BLaER1 (cell line): ENCODE measurements around the gene ATP9A.
A peak's percentile ranks its signal among the peaks of the same experiment; 100 is the strongest.
"Not testable (repeated sequence)": the region's sequence is repeated elsewhere in the genome, so short reads cannot be mapped to it uniquely, and the experiment has no call there.

Source experiments
- H3K27ac ChIP-seq: shearing (Covaris generic); formaldehyde crosslinking; 2 replicates; pipeline ENCODE4 v1.8.1; 2022
- H3K27me3 ChIP-seq: shearing (Covaris generic); formaldehyde crosslinking; 2 replicates; pipeline ENCODE4 v1.8.1; 2022
- H3K36me3 ChIP-seq: shearing (Covaris generic); formaldehyde crosslinking; 2 replicates; pipeline ENCODE4 v1.8.1; 2022
- H3K4me1 ChIP-seq: shearing (Covaris generic); formaldehyde crosslinking; 2 replicates; pipeline ENCODE4 v1.8.1; 2022
- H3K4me2 ChIP-seq: shearing (Covaris generic); formaldehyde crosslinking; 2 replicates; pipeline ENCODE4 v1.8.1; 2022
- H3K4me3 ChIP-seq: shearing (Covaris generic); formaldehyde crosslinking; 2 replicates; pipeline ENCODE4 v1.8.1; 2022
- H3K9ac ChIP-seq: shearing (Covaris generic); formaldehyde crosslinking; 2 replicates; pipeline ENCODE4 v1.8.1; 2022
- H3K9me3 ChIP-seq: shearing (Covaris generic); formaldehyde crosslinking; 2 replicates; pipeline ENCODE4 v1.8.1; 2022
- H4K20me1 ChIP-seq: shearing (Covaris generic); formaldehyde crosslinking; 2 replicates; pipeline ENCODE4 v1.8.1; 2022
- Cebpa-rat ChIP-seq: shearing (Covaris generic); IDR thresholded peaks from 2 replicates; pipeline ENCODE4 v1.8.1; 2022

ATP9A gene

GRCh38 chr20:51767867-51768758, at the start of gene ATP9A:
TSS of gene ATP9A (minus strand) at chr20:51768390. CDS start at chr20:51768369, 21 bp downstream.
- TF ChIP-seq Cebpa-rat, result no peak
- Histone ChIP-seq H3K36me3 (no peaks in the 10 kb centered on the region), H3K4me1 (peaks cover 33% of the 10 kb centered on the region), H3K27ac (no peak within 1 kb of the TSS), H3K9ac (no peak within 1 kb of the TSS), H3K4me3 (peak within 1 kb of the TSS; percentile 62), H3K4me2 (peak within 1 kb of the TSS; percentile 65), H3K9me3 (0 out of 2 replicates have a peak, but pooled peaks cover 4% of the 10 kb centered on the region), H4K20me1 (no peaks in the 10 kb centered on the region), H3K27me3 (no peaks in the 10 kb centered on the region)

GRCh38 chr20:51816856-51817255, 48.7 kb upstream of the ATP9A start:
- not testable (repeated sequence) for H3K27me3 ChIP-seq

GRCh38 chr20:51815383-51816076, 47.3 kb upstream of the ATP9A start:
- no peaks in the 10 kb centered on the region for H3K27me3 ChIP-seq
- TF ChIP-seq Cebpa-rat, result no peak
- peaks cover 4% of the 10 kb centered on the region; the same call in 1 of the 2 replicates for H3K4me1 ChIP-seq
- no peaks in the 10 kb centered on the region for H4K20me1 ChIP-seq
- H3K9me3 ChIP-seq, result peaks cover 2% of the 10 kb centered on the region
- no peaks in the 10 kb centered on the region for H3K36me3 ChIP-seq
- H3K27ac ChIP-seq, result no peak overlapping the region
- H3K4me3 ChIP-seq, result no peak overlapping the region
- H3K9ac ChIP-seq, result no peak overlapping the region
- no peak overlapping the region for H3K4me2 ChIP-seq

More at GRCh38 chr20:51816856-51817255, 48.7 kb upstream of the ATP9A start:
- H3K27ac ChIP-seq, H3K36me3 ChIP-seq, H3K4me3 ChIP-seq, H4K20me1 ChIP-seq, H3K4me2 ChIP-seq, H3K9ac ChIP-seq, H3K9me3 ChIP-seq: not testable (repeated sequence)
- peaks cover 18% of the 10 kb centered on the region for H3K4me1 ChIP-seq

GRCh38 chr20:51812861-51813260, 44.7 kb upstream of the ATP9A start:
- Histone ChIP-seq H3K36me3 (no peaks in the 10 kb centered on the region), H3K4me3 (no peak overlapping the region), H3K9me3 (no peaks in the 10 kb centered on the region), H3K9ac (no peak overlapping the region), H3K4me2 (no peak overlapping the region), H3K4me1 (no peaks in the 10 kb centered on the region), H3K27me3 (no peaks in the 10 kb centered on the region), H4K20me1 (no peaks in the 10 kb centered on the region), H3K27ac (no peak overlapping the region)
- TF ChIP-seq Cebpa-rat, result no peak

- TF ChIP-seq Cebpa-rat, result no peak
- H3K4me1 ChIP-seq, result no peaks in the 10 kb centered on the region
- H3K9ac ChIP-seq, result no peak overlapping the region
- H3K4me2 ChIP-seq, result no peak overlapping the region
- no peak overlapping the region for H3K27ac ChIP-seq
- H3K4me3 ChIP-seq, result no peak overlapping the region
- no peaks in the 10 kb centered on the region for H4K20me1 ChIP-seq
- H3K27me3 ChIP-seq, result no peaks in the 10 kb centered on the region
- H3K36me3 ChIP-seq, result no peaks in the 10 kb centered on the region
- H3K9me3 ChIP-seq, result no peaks in the 10 kb centered on the region
Observed at GRCh38 chr20:51811514-51812128, 43.4 kb upstream of the ATP9A start.

- H3K4me3 ChIP-seq, result no peak overlapping the region
- H3K9me3 ChIP-seq, result no peaks in the 10 kb centered on the region
- H3K36me3 ChIP-seq, result no peaks in the 10 kb centered on the region
- no peaks in the 10 kb centered on the region for H3K4me1 ChIP-seq
- no peaks in the 10 kb centered on the region for H4K20me1 ChIP-seq
- no peak overlapping the region for H3K4me2 ChIP-seq
- TF ChIP-seq Cebpa-rat, result peak; percentile 43; the same call in 1 of the 2 replicates
- no peaks in the 10 kb centered on the region for H3K27me3 ChIP-seq
- no peak overlapping the region for H3K27ac ChIP-seq
- no peak overlapping the region for H3K9ac ChIP-seq
Observed at GRCh38 chr20:51811042-51811355, 42.8 kb upstream of the ATP9A start.

- no peaks in the 10 kb centered on the region for H3K9me3 ChIP-seq
- no peaks in the 10 kb centered on the region for H3K27me3 ChIP-seq
- no peak overlapping the region for H3K4me3 ChIP-seq
- no peak overlapping the region for H3K4me2 ChIP-seq
- H3K36me3 ChIP-seq, result no peaks in the 10 kb centered on the region
- no peak for TF ChIP-seq Cebpa-rat
- no peak overlapping the region for H3K9ac ChIP-seq
- H3K27ac ChIP-seq, result no peak overlapping the region
- H3K4me1 ChIP-seq, result no peaks in the 10 kb centered on the region
- H4K20me1 ChIP-seq, result no peaks in the 10 kb centered on the region
Observed at GRCh38 chr20:51810155-51811041, 42.2 kb upstream of the ATP9A start.

GRCh38 chr20:51807720-51808250, 39.6 kb upstream of the ATP9A start:
- Histone ChIP-seq H4K20me1 (no peaks in the 10 kb centered on the region), H3K4me3 (no peak overlapping the region), H3K27ac (no peak overlapping the region), H3K9me3 (no peaks in the 10 kb centered on the region), H3K9ac (no peak overlapping the region), H3K4me1 (peaks cover 5% of the 10 kb centered on the region), H3K27me3 (no peaks in the 10 kb centered on the region), H3K4me2 (no peak overlapping the region), H3K36me3 (no peaks in the 10 kb centered on the region)
- TF ChIP-seq Cebpa-rat, result no peak

GRCh38 chr20:51804754-51805153, 36.6 kb upstream of the ATP9A start:
- TF ChIP-seq Cebpa-rat, result no peak
- no peaks in the 10 kb centered on the region for H3K27me3 ChIP-seq
- no peak overlapping the region for H3K4me3 ChIP-seq
- H4K20me1 ChIP-seq, result no peaks in the 10 kb centered on the region
- no peak overlapping the region for H3K9ac ChIP-seq
- no peak overlapping the region for H3K27ac ChIP-seq
- H3K4me1 ChIP-seq, result peaks cover 25% of the 10 kb centered on the region
- H3K4me2 ChIP-seq, result no peak overlapping the region
- H3K36me3 ChIP-seq, result no peaks in the 10 kb centered on the region
- no peaks in the 10 kb centered on the region for H3K9me3 ChIP-seq
